Measurements from ENCODE around the gene ABRACL.
"Not testable (repeated sequence)": the region's sequence is repeated elsewhere in the genome, so short reads cannot be mapped to it uniquely, and the experiment has no call there.

The ABRACL gene

DNA sequence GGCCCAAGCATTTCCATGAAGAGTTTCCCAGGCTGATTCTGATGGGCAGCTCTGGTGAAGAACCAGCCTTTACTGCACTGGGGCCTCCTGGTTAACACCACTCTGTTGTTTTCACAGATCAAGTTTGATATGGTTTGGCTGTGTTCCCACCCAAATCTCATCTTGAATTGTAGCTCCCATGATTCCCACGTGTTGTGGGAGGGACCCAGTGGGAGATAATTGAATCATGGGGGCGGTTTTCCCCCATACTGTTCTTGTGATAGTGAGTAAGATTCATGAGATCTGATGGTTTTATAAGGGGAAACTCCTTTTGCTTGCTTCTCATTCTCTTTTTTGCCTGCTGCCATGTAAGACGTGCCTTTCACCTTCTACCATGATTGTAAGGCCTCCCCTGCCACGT lies 20.4 kb downstream of the ABRACL start:
- not testable (repeated sequence) for H3K79me1 ChIP-seq (ENCODE audit: low read depth, low read length); H2BK15ac ChIP-seq (ENCODE audit: low read length); DNase-seq (ENCODE audit: low spot score); H3K18ac ChIP-seq (ENCODE audit: low read length); H4K8ac ChIP-seq (ENCODE audit: low read depth, low read length); H3K4ac ChIP-seq (ENCODE audit: low read length); H3K27me3 ChIP-seq (ENCODE audit: control insufficient read depth in 3 of 3, insufficient read depth in 3 of 3, low read depth in 1 of 3, low read length in 3 of 3); H3K14ac ChIP-seq (ENCODE audit: low read length); H3K9me3 ChIP-seq (replicated peaks in 1 of 2; ENCODE audit: control insufficient read depth in 2 of 2, insufficient read depth in 1 of 2, low read depth in 1 of 2, low read length in 2 of 2); H4K91ac ChIP-seq (ENCODE audit: low read depth, low read length, poor library complexity); H3K9ac ChIP-seq (ENCODE audit: low read depth, low read length, poor library complexity); H2BK120ac ChIP-seq (ENCODE audit: low read depth, low read length); H2AFZ ChIP-seq (ENCODE audit: low read length); H3K4me1 ChIP-seq (ENCODE audit: control insufficient read depth in 2 of 2, insufficient read depth in 1 of 2, low read depth in 1 of 2, low read length in 2 of 2); H3K36me3 ChIP-seq (replicated peaks in 1 of 2; ENCODE audit: control insufficient read depth in 2 of 2, insufficient read depth in 2 of 2, low read length in 2 of 2); H3K23ac ChIP-seq (ENCODE audit: low read depth, low read length, poor library complexity); H3K27ac ChIP-seq (replicated peaks; ENCODE audit: low read length); H3K4me2 ChIP-seq (ENCODE audit: insufficient read depth, low read length, poor library complexity, severe bottlenecking); H2AK5ac ChIP-seq (ENCODE audit: low read depth, low read length); H3K4me3 ChIP-seq (ENCODE audit: low read length in 2 of 2); H2BK5ac ChIP-seq (ENCODE audit: low read length); H2BK12ac ChIP-seq (ENCODE audit: low read length)
- no CpG with 5 or more reads among the region's 4 CpGs for WGBS, 2 donors (ENCODE audit: extremely low coverage in 2 of 2, insufficient read length in 2 of 2, insufficient replicate concordance in 1 of 2)

DNA sequence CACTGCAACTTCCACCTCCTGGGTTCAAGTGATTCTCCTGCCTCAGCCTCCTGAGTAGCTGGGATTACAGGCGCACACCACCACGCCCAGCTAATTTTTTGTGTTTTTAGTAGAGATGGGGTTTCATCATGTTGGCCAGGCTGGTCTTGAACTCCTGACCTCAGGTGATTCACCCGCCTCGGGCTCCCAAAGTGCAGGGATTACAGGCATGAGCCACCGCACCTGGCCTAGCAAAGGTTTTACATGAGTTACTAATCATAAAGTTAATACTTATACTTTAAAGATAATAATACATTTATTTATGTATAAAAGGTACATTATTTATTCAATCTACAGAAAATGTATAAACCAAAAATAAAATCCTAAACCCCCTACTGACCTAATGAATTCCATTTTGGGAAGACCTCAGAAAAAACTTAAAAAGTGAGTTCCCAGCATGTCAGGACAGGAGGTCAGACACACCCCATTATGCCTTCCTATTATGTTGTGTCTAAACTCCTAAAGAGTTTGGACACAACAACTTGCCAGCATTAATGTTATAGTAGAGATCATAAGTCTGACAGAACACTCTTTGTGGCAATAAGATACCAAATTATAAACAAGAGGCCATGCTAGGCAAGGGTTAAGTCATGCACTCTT lies 21.7 kb downstream of the ABRACL start:
- not testable (repeated sequence) for H3K23ac ChIP-seq (ENCODE audit: low read depth, low read length, poor library complexity); H2AK5ac ChIP-seq (ENCODE audit: low read depth, low read length); H3K4ac ChIP-seq (ENCODE audit: low read length); H2BK12ac ChIP-seq (ENCODE audit: low read length); H2BK5ac ChIP-seq (ENCODE audit: low read length); H3K36me3 ChIP-seq (replicated peaks in 1 of 2; ENCODE audit: control insufficient read depth in 2 of 2, insufficient read depth in 2 of 2, low read length in 2 of 2); H3K4me3 ChIP-seq (ENCODE audit: low read length in 2 of 2); H3K18ac ChIP-seq (ENCODE audit: low read length); H2BK15ac ChIP-seq (ENCODE audit: low read length); H3K14ac ChIP-seq (ENCODE audit: low read length); H3K4me2 ChIP-seq (ENCODE audit: insufficient read depth, low read length, poor library complexity, severe bottlenecking); H3K4me1 ChIP-seq (ENCODE audit: control insufficient read depth in 2 of 2, insufficient read depth in 1 of 2, low read depth in 1 of 2, low read length in 2 of 2); H3K9ac ChIP-seq (ENCODE audit: low read depth, low read length, poor library complexity); H3K27me3 ChIP-seq (ENCODE audit: control insufficient read depth in 3 of 3, insufficient read depth in 3 of 3, low read depth in 1 of 3, low read length in 3 of 3); H3K79me1 ChIP-seq (ENCODE audit: low read depth, low read length); H2AFZ ChIP-seq (ENCODE audit: low read length); H4K8ac ChIP-seq (ENCODE audit: low read depth, low read length); DNase-seq (ENCODE audit: low spot score); H4K91ac ChIP-seq (ENCODE audit: low read depth, low read length, poor library complexity); H3K9me3 ChIP-seq (replicated peaks in 1 of 2; ENCODE audit: control insufficient read depth in 2 of 2, insufficient read depth in 1 of 2, low read depth in 1 of 2, low read length in 2 of 2); H2BK120ac ChIP-seq (ENCODE audit: low read depth, low read length); H3K27ac ChIP-seq (replicated peaks; ENCODE audit: low read length)
- no CpG with 5 or more reads among the region's 5 CpGs for WGBS, 2 donors (ENCODE audit: extremely low coverage in 2 of 2, insufficient read length in 2 of 2, insufficient replicate concordance in 1 of 2)

DNA sequence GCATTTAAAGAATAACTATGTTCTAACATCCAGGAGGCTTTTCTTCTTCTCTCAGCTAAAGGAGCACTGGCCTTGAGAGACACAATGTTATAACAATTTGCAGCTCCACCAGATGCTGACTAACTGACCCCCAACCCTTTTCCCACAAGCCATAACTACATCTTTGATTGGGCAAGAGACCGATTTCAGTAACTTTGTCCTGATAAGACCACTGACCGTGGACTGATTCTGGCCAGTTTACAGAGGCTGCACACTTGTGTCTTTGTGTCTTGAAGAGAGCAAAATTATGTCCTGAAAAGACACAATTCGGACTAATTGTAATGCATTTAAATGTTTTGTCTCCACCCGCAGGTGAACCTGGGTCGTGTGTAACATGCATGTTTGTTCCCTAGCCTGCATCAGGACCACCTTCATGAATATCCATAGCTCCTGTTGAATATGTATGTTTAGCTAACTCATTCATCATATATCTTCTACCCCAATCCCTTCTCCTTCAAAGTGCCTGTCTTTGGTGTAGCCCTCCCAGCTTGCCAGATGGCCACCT lies 22.3 kb downstream of the ABRACL start:
- no peak overlapping the region for H3K4me2 ChIP-seq (ENCODE audit: insufficient read depth, low read length, poor library complexity, severe bottlenecking)
- no peak overlapping the region for H3K4ac ChIP-seq (ENCODE audit: low read length)
- H3K9ac ChIP-seq (ENCODE audit: low read depth, low read length, poor library complexity): no peak overlapping the region
- no peak overlapping the region for H2BK5ac ChIP-seq (ENCODE audit: low read length)
- no CpG with 5 or more reads among the region's 5 CpGs for WGBS, 2 donors (ENCODE audit: extremely low coverage in 2 of 2, insufficient read length in 2 of 2, insufficient replicate concordance in 1 of 2)
- no peak overlapping the region for H3K27ac ChIP-seq (replicated peaks; ENCODE audit: low read length)
- H3K4me3 ChIP-seq (ENCODE audit: low read length in 2 of 2): no peak overlapping the region
- H3K9me3 ChIP-seq (replicated peaks in 1 of 2; ENCODE audit: control insufficient read depth in 2 of 2, insufficient read depth in 1 of 2, low read depth in 1 of 2, low read length in 2 of 2): no peaks in the 10 kb centered on the region
- no peak overlapping the region for H2BK120ac ChIP-seq (ENCODE audit: low read depth, low read length)
- H3K27me3 ChIP-seq (ENCODE audit: control insufficient read depth in 3 of 3, insufficient read depth in 3 of 3, low read depth in 1 of 3, low read length in 3 of 3): no peaks in the 10 kb centered on the region
- no peak overlapping the region for H2AK5ac ChIP-seq (ENCODE audit: low read depth, low read length)
- no peak overlapping the region for H3K23ac ChIP-seq (ENCODE audit: low read depth, low read length, poor library complexity)
- H3K14ac ChIP-seq (ENCODE audit: low read length): no peak overlapping the region
- no peaks in the 10 kb centered on the region for H3K4me1 ChIP-seq (ENCODE audit: control insufficient read depth in 2 of 2, insufficient read depth in 1 of 2, low read depth in 1 of 2, low read length in 2 of 2)
- H4K8ac ChIP-seq (ENCODE audit: low read depth, low read length): no peak overlapping the region
- no peaks in the 10 kb centered on the region for H3K36me3 ChIP-seq (replicated peaks in 1 of 2; ENCODE audit: control insufficient read depth in 2 of 2, insufficient read depth in 2 of 2, low read length in 2 of 2)
- H2BK15ac ChIP-seq (ENCODE audit: low read length): no peak overlapping the region
- no peak overlapping the region for H2BK12ac ChIP-seq (ENCODE audit: low read length)
- H4K91ac ChIP-seq (ENCODE audit: low read depth, low read length, poor library complexity): no peak overlapping the region
- no peak overlapping the region for H3K18ac ChIP-seq (ENCODE audit: low read length)
- DNase-seq (ENCODE audit: low spot score): no peak
- peak overlapping the region; percentile 43 for H2AFZ ChIP-seq (ENCODE audit: low read length)
- H3K79me1 ChIP-seq (ENCODE audit: low read depth, low read length): no peaks in the 10 kb centered on the region

DNA sequence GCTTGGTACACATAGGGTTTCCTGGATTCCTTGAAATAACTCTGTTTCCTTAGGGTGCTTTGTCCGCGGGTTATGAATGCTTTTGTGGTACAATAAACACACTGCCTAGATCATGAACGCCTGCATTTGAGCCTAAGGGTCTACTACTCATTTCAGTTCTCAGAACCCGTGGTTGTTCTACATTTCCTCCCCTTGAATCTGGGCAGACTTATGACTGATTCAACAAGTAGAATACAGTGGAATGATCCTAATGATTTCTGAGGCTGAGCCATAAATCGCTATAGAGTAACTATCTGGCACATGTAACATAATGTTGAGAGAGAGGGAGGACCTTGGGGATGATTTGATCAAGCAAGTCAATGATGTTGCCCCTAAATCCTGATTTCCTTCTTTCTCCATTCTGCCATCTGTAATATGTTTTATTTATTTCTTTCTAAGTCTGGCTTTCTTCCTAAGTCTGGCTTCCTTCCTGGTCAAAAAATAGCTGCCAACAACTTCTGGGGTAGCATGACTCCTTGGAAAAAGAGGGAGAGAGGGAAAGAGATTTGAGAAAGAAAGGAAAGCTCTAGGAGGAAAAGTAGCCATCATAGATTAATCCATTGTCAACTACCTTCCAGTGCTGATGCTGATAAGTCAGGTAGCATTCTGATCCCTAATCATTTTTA lies 23.0 kb downstream of the ABRACL start:
- no peaks in the 10 kb centered on the region for H3K79me1 ChIP-seq (ENCODE audit: low read depth, low read length)
- H3K23ac ChIP-seq (ENCODE audit: low read depth, low read length, poor library complexity): no peak overlapping the region
- no peak overlapping the region for H3K4me3 ChIP-seq (ENCODE audit: low read length in 2 of 2)
- no CpG with 5 or more reads among the region's 5 CpGs for WGBS, 2 donors (ENCODE audit: extremely low coverage in 2 of 2, insufficient read length in 2 of 2, insufficient replicate concordance in 1 of 2)
- no peak overlapping the region for H2BK15ac ChIP-seq (ENCODE audit: low read length)
- no peak overlapping the region for H4K8ac ChIP-seq (ENCODE audit: low read depth, low read length)
- no peaks in the 10 kb centered on the region for H3K36me3 ChIP-seq (replicated peaks in 1 of 2; ENCODE audit: control insufficient read depth in 2 of 2, insufficient read depth in 2 of 2, low read length in 2 of 2)
- H3K27ac ChIP-seq (replicated peaks; ENCODE audit: low read length): no peak overlapping the region
- H3K4me1 ChIP-seq (ENCODE audit: control insufficient read depth in 2 of 2, insufficient read depth in 1 of 2, low read depth in 1 of 2, low read length in 2 of 2): no peaks in the 10 kb centered on the region
- no peak for DNase-seq (ENCODE audit: low spot score)
- no peak overlapping the region for H3K4ac ChIP-seq (ENCODE audit: low read length)
- no peak overlapping the region for H2BK12ac ChIP-seq (ENCODE audit: low read length)
- H2BK120ac ChIP-seq (ENCODE audit: low read depth, low read length): no peak overlapping the region
- H2BK5ac ChIP-seq (ENCODE audit: low read length): no peak overlapping the region
- H4K91ac ChIP-seq (ENCODE audit: low read depth, low read length, poor library complexity): no peak overlapping the region
- no peaks in the 10 kb centered on the region for H3K9me3 ChIP-seq (replicated peaks in 1 of 2; ENCODE audit: control insufficient read depth in 2 of 2, insufficient read depth in 1 of 2, low read depth in 1 of 2, low read length in 2 of 2)
- H3K9ac ChIP-seq (ENCODE audit: low read depth, low read length, poor library complexity): no peak overlapping the region
- no peak overlapping the region for H3K14ac ChIP-seq (ENCODE audit: low read length)
- H2AK5ac ChIP-seq (ENCODE audit: low read depth, low read length): no peak overlapping the region
- H3K4me2 ChIP-seq (ENCODE audit: insufficient read depth, low read length, poor library complexity, severe bottlenecking): no peak overlapping the region
- no peaks in the 10 kb centered on the region for H3K27me3 ChIP-seq (ENCODE audit: control insufficient read depth in 3 of 3, insufficient read depth in 3 of 3, low read depth in 1 of 3, low read length in 3 of 3)
- H3K18ac ChIP-seq (ENCODE audit: low read length): no peak overlapping the region
- H2AFZ ChIP-seq (ENCODE audit: low read length): no peak overlapping the region
